Stomach (tissue), 4 donors: ENCODE data around the gene EFCAB12.

Source experiments
- POLR2AphosphoS5 ChIP-seq, 3 donors: sonication (generic); formaldehyde crosslinking; IDR thresholded peaks; one replicate each; pipeline ENCODE4 v1.6.1; 2016; ENCODE audit warnings: antibody characterized with exemption in 3 of 3
- TF ChIP-seq, protein P1 (sequence below), 7 experiments: fragments of 450-650 bp in 4 of 7; fragments of 200-600 bp in 3 of 7; sonication (generic) in 3 of 7; IDR thresholded peaks; one replicate each; pipeline ENCODE4 v1.5.1; 2016 to 2019; ENCODE audit warnings: antibody characterized with exemption in 7 of 7, control low read depth in 2 of 7, mild to moderate bottlenecking in 1 of 7

- TF ChIP-seq, protein P1, sequence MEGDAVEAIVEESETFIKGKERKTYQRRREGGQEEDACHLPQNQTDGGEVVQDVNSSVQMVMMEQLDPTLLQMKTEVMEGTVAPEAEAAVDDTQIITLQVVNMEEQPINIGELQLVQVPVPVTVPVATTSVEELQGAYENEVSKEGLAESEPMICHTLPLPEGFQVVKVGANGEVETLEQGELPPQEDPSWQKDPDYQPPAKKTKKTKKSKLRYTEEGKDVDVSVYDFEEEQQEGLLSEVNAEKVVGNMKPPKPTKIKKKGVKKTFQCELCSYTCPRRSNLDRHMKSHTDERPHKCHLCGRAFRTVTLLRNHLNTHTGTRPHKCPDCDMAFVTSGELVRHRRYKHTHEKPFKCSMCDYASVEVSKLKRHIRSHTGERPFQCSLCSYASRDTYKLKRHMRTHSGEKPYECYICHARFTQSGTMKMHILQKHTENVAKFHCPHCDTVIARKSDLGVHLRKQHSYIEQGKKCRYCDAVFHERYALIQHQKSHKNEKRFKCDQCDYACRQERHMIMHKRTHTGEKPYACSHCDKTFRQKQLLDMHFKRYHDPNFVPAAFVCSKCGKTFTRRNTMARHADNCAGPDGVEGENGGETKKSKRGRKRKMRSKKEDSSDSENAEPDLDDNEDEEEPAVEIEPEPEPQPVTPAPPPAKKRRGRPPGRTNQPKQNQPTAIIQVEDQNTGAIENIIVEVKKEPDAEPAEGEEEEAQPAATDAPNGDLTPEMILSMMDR (IDR thresholded peaks at IDR 0.05): no peak
- TF ChIP-seq POLR2AphosphoS5 (IDR thresholded peaks at IDR 0.05): no peak
Observed at GRCh38 chr3:129378949-129379348, 49.5 kb downstream of the EFCAB12 start.
